Fibroblast of lung (primary cell): ENCODE results near the gene INHBC. TPM values are rescaled to one million over a fixed set of nuclear protein-coding genes. Genes with fewer than 3 reads are reported as not detected.

Experiments
- DNase-seq, 2 donors: peaks; one replicate each; pipeline versions ENCODE4 v3.0.0 to v3.0.0-alpha.2; 2010; ENCODE audit warnings: low read depth in 2 of 2
- H2AFZ ChIP-seq: 2 replicates; pipeline ENCODE4 v1.5.1; 2012; ENCODE audit warnings: low read length, control low read depth, inconsistent platforms
- H3K27ac ChIP-seq: 2 replicates; pipeline ENCODE4 v1.5.1; 2011; ENCODE audit warnings: low read length, control low read depth; ENCODE audit not compliant: insufficient read depth
- H3K27me3 ChIP-seq: 2 replicates; pipeline ENCODE4 v1.5.1; 2011; ENCODE audit warnings: mild to moderate bottlenecking, low read length; ENCODE audit not compliant: control insufficient read depth, insufficient read depth
- H3K36me3 ChIP-seq: 2 replicates; pipeline ENCODE4 v1.5.1; 2011; ENCODE audit warnings: low read length; ENCODE audit not compliant: control insufficient read depth, insufficient read depth
- H3K4me1 ChIP-seq: 2 replicates; pipeline ENCODE4 v1.5.1; 2011; ENCODE audit warnings: low read length; ENCODE audit not compliant: control insufficient read depth, insufficient read depth; ENCODE audit errors: extremely low read depth
- H3K4me2 ChIP-seq: 2 replicates; pipeline ENCODE4 v1.5.1; 2011; ENCODE audit warnings: low read length, control low read depth; ENCODE audit not compliant: insufficient read depth; ENCODE audit errors: extremely low read depth
- H3K4me3 ChIP-seq, 4 experiments: fragments of 200-600 bp in 1 of 4; sonication (generic) in 1 of 4; replicated peaks in 1 of 4; 2 replicates each; pipeline ENCODE4 v1.5.1; 2011 to 2016; ENCODE audit warnings: low read length in 4 of 4, low read depth in 3 of 4, mild to moderate bottlenecking in 3 of 4, control low read depth in 2 of 4, inconsistent platforms in 1 of 4, mixed read lengths in 1 of 4; ENCODE audit not compliant: insufficient read depth in 1 of 4; ENCODE audit errors: control extremely low read depth in 1 of 4
- H3K79me2 ChIP-seq: 2 replicates; pipeline ENCODE4 v1.5.1; 2012; ENCODE audit warnings: mild to moderate bottlenecking, low read length, inconsistent platforms; ENCODE audit not compliant: control insufficient read depth, insufficient read depth
- H3K9ac ChIP-seq: 2 replicates; pipeline ENCODE4 v1.5.1; 2011; ENCODE audit warnings: mild to moderate bottlenecking, low read length, control low read depth; ENCODE audit not compliant: insufficient read depth
- H3K9me3 ChIP-seq: 2 replicates; pipeline ENCODE4 v1.5.1; 2012; ENCODE audit warnings: low read depth, low read length; ENCODE audit not compliant: control insufficient read depth, insufficient read depth
- H4K20me1 ChIP-seq: 2 replicates; pipeline ENCODE4 v1.5.1; 2011; ENCODE audit warnings: low read length; ENCODE audit not compliant: control insufficient read depth, insufficient read depth; ENCODE audit errors: extremely low read depth
- EZH2 ChIP-seq: IDR thresholded peaks from 2 replicates; pipeline ENCODE4 v1.5.1; 2012; ENCODE audit warnings: low read length, control low read depth, mild to moderate bottlenecking; ENCODE audit errors: missing control alignments
- polyA plus RNA-seq, 2 donors: library from polyadenylated mRNA; depleted of rRNA in 1 of 2; stranded (reverse) in 1 of 2; unstranded in 1 of 2; fragments of >200 nt; gene quantifications; 2 replicates each; pipeline ENCODE4 v1.2.1, GENCODE V29; 2011 to 2012; ENCODE audit warnings: missing spikeins in 1 of 2
- total RNA-seq: library from RNA; depleted of rRNA; stranded (reverse); fragments of >200 nt; gene quantifications from 2 replicates; pipeline ENCODE4 v1.2.1, GENCODE V29; 2014
- TF ChIP-seq, protein P1 (sequence below), 2 donors: IDR thresholded peaks in 1 of 2; conservative IDR thresholded peaks in 1 of 2; 1 replicate in 1 of 2; 2 replicates in 1 of 2; pipeline ENCODE4 v1.5.1; 2011 to 2012; ENCODE audit warnings: low read length in 2 of 2, control low read depth in 1 of 2, inconsistent platforms in 1 of 2, low read depth in 1 of 2, mild to moderate bottlenecking in 1 of 2

Gene INHBC
- total and polyA plus RNA-seq, 2 donors (not counting 1 experiment from before 2014, with no cell fraction given) = 0.05 TPM; not detected in 1

DNA sequence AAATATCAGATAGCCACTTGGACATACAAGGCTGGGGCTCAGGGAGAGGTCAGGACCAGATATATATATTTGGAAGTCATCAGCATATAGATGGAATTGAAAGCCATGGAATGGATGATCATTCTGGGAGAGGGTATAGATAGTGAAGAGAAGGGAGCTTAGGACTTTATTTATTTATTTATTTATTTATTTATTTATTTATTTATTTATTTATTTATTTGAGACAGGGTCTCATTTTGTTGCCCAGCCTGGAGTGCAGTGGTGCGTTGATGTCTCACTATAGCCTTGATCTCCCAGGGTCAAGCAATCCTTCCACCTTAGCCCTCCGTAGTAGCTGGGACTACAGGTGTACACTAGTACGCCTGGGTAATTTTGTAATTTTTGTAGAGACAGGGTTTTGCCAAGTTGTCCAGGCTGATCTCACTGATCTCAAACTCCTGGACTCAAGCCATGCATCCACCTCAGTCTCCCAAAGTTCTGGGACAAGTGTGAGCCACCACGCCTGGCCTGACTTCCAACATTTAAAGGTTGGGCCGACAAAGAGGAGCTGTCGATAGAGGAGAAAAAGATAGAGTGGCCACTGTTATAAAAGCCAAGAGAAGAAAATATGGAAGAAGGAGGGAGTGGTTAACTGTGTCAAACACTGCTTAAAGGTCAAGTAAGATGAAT lies 11.8 kb downstream of the INHBC start:
- Histone ChIP-seq H3K4me1 (peaks cover 5% of the 10 kb centered on the region), H3K79me2 (no peaks in the 10 kb centered on the region), H3K27ac (no peak overlapping the region), H2AFZ (no peak overlapping the region), H4K20me1 (no peaks in the 10 kb centered on the region), H3K27me3 (no peaks in the 10 kb centered on the region), H3K9me3 (no peaks in the 10 kb centered on the region), H3K9ac (no peak overlapping the region), H3K4me3 (no peak overlapping the region), H3K4me2 (no peak overlapping the region), H3K36me3 (no peaks in the 10 kb centered on the region)
- TF ChIP-seq, protein P1, sequence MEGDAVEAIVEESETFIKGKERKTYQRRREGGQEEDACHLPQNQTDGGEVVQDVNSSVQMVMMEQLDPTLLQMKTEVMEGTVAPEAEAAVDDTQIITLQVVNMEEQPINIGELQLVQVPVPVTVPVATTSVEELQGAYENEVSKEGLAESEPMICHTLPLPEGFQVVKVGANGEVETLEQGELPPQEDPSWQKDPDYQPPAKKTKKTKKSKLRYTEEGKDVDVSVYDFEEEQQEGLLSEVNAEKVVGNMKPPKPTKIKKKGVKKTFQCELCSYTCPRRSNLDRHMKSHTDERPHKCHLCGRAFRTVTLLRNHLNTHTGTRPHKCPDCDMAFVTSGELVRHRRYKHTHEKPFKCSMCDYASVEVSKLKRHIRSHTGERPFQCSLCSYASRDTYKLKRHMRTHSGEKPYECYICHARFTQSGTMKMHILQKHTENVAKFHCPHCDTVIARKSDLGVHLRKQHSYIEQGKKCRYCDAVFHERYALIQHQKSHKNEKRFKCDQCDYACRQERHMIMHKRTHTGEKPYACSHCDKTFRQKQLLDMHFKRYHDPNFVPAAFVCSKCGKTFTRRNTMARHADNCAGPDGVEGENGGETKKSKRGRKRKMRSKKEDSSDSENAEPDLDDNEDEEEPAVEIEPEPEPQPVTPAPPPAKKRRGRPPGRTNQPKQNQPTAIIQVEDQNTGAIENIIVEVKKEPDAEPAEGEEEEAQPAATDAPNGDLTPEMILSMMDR (conservative IDR thresholded peaks at IDR 0.05 in 1 of 2, IDR thresholded peaks at IDR 0.05 in 1 of 2; ENCODE audit: low read depth in 1 of 2, low read length in 2 of 2) = no peak
- TF ChIP-seq EZH2 = no peak
- no peak for DNase-seq

DNA sequence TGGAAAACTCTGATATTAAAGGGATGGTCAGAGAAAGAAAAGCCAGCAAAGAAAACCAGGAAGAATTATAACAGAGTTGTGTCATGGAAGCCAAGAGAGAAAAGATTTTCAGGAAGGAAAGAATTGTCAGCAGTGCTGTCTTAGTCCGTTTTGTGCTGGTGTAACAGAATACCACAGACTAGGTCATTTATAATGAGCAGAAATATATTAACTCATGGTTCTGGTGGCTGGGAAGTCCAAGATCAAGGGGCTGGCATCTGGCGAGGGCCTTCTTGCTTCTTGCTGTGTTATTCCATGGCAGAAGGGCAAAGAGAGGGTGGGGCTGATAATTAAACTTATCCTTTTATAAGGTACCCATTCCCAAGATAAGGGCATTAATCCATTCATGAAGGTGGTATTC lies 14.1 kb downstream of the INHBC start:
- Histone ChIP-seq H3K79me2 (no peaks in the 10 kb centered on the region), H3K36me3 (no peaks in the 10 kb centered on the region), H3K27me3 (no peaks in the 10 kb centered on the region), H3K4me1 (peaks cover 15% of the 10 kb centered on the region), H3K4me2 (no peak overlapping the region), H3K9ac (no peak overlapping the region), H3K9me3 (no peaks in the 10 kb centered on the region), H2AFZ (no peak overlapping the region), H3K4me3 (no peak overlapping the region), H3K27ac (no peak overlapping the region), H4K20me1 (no peaks in the 10 kb centered on the region)
- no peak for DNase-seq
- TF ChIP-seq EZH2 = no peak
- TF ChIP-seq, protein P1 (conservative IDR thresholded peaks at IDR 0.05 in 1 of 2, IDR thresholded peaks at IDR 0.05 in 1 of 2; ENCODE audit: low read depth in 1 of 2, low read length in 2 of 2) = no peak

DNA sequence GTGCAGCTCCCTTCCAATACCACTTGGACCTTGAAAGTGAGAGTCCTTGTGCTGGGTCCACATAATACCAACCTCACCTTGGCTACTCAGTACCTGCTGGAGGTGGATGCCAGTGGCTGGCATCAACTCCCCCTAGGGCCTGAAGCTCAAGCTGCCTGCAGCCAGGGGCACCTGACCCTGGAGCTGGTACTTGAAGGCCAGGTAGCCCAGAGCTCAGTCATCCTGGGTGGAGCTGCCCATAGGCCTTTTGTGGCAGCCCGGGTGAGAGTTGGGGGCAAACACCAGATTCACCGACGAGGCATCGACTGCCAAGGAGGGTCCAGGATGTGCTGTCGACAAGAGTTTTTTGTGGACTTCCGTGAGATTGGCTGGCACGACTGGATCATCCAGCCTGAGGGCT lies 14.8 kb downstream of the INHBC start:
- Histone ChIP-seq H3K4me1 (peaks cover 15% of the 10 kb centered on the region), H3K27me3 (no peaks in the 10 kb centered on the region), H2AFZ (no peak overlapping the region), H3K4me3 (no peak overlapping the region), H3K9ac (no peak overlapping the region), H3K9me3 (no peaks in the 10 kb centered on the region), H3K36me3 (no peaks in the 10 kb centered on the region), H3K27ac (no peak overlapping the region), H3K4me2 (no peak overlapping the region), H3K79me2 (no peaks in the 10 kb centered on the region), H4K20me1 (no peaks in the 10 kb centered on the region)
- DNase-seq = no peak
- TF ChIP-seq, protein P1 (conservative IDR thresholded peaks at IDR 0.05 in 1 of 2, IDR thresholded peaks at IDR 0.05 in 1 of 2; ENCODE audit: low read depth in 1 of 2, low read length in 2 of 2) = no peak
- TF ChIP-seq EZH2 = no peak
